Ovary (tissue), 9 donors: ENCODE measurements around the gene PRH1. TPM values are rescaled to one million over a fixed set of nuclear protein-coding genes. Genes with fewer than 3 reads are reported as not detected.

Source experiments
- DNase-seq, 5 donors: peaks; one replicate each; pipeline ENCODE4 v3.0.0-alpha.2; 2019 to 2020
- H3K27ac ChIP-seq, 2 donors: fragments of 200-600 bp; one replicate each; pipeline versions ENCODE4 v1.5.1 to v1.8.0; 2019 to 2022
- H3K27me3 ChIP-seq: fragments of 200-600 bp; one replicate; pipeline ENCODE4 v1.8.0; 2022
- H3K36me3 ChIP-seq: fragments of 200-600 bp; sonication (generic); one replicate; pipeline ENCODE4 v1.5.1; 2019
- H3K4me1 ChIP-seq: one replicate; pipeline ENCODE4 v1.8.1; 2013; ENCODE audit warnings: mild to moderate bottlenecking, moderate library complexity; ENCODE audit not compliant: insufficient read depth
- H3K4me3 ChIP-seq: fragments of 200-600 bp; sonication (generic); one replicate; pipeline ENCODE4 v1.5.1; 2017
- H3K9me3 ChIP-seq, 2 donors: fragments of 200-600 bp in 1 of 2; sonication (generic) in 1 of 2; one replicate each; pipeline versions ENCODE4 v1.5.1 to v1.8.1; 2013 to 2019; ENCODE audit warnings: mild to moderate bottlenecking in 1 of 2, moderate library complexity in 1 of 2
- CTCF ChIP-seq, 3 donors: fragments of 450-650 bp in 2 of 3; fragments of 200-600 bp in 1 of 3; IDR thresholded peaks; one replicate each; pipeline versions ENCODE4 v1.5.1 to v1.8.0; 2016 to 2022; ENCODE audit warnings: antibody characterized with exemption in 3 of 3, mild to moderate bottlenecking in 1 of 3
- EP300 ChIP-seq: sonication (generic); formaldehyde crosslinking; IDR thresholded peaks from one replicate; pipeline ENCODE4 v1.6.1; 2017; ENCODE audit warnings: antibody characterized with exemption
- POLR2A ChIP-seq: fragments of 450-650 bp; IDR thresholded peaks from one replicate; pipeline ENCODE4 v1.6.1; 2017; ENCODE audit warnings: antibody characterized with exemption, mild to moderate bottlenecking, moderate library complexity
- WGBS, 3 donors: extraction: QIAGEN DNeasy Blood & Tissue Kit in 1 of 3; methylation state at CpG; one replicate each; pipeline versions ENCODE4 v1.1.5 to v1.1.7; 2013 to 2017; 5-methylcytosine and 5-hydroxymethylcytosine counted together
- intact Hi-C, 4 donors: fragments of 100-400 bp; cut with DNase I; formaldehyde crosslinking; loops; one replicate each; pipeline versions ENCODE4 v1.11.0 to v1.15.1; 2022 to 2023
- polyA plus RNA-seq, 2 donors: library from polyadenylated mRNA; stranded (reverse); fragments of 200-250 nt in 1 of 2; fragments of 350-450 nt in 1 of 2; fragmentation: Illumina TruSeq in 1 of 2; extraction: RNeasy Lipid Tissue Mini Kit (QIAGEN cat#74804) in 1 of 2; gene quantifications; one replicate each; pipeline ENCODE4 v1.2.3, GENCODE V29; 2013 to 2014
- total RNA-seq, 7 donors: library from RNA; depleted of rRNA in 2 of 7; stranded (reverse); fragments of >200 nt in 2 of 7; fragmentation: NEBNext Ultra II Directional in 3 of 7; extraction: Animal tissue kit (Norgen Biotek cat#: 25700) in 3 of 7; gene quantifications; one replicate each; pipeline versions ENCODE4 v1.1.0 to v1.2.4, GENCODE V29; 2016 to 2023
- donor health status: DM: no; HTN: no; CAD: no; lungs with moderate emphysema.
- donor health status: DM: no; HTN: no; CAD: no.
- donor health status: Bipolar disorder and iron deficiency.
- donor health status: DM: yes; HTN: yes; CAD: no.
- donor health status: DM: no; HTN: no; CAD: no.
- donor health status: DM: yes; HTN: yes; CAD: no.

PRH1 gene
- total and polyA plus RNA-seq, 9 donors, result 2.2 to 48.5 (median 20.2) TPM

- WGBS, 3 donors, result 95 to 100% (median 98%) methylated on average over 1 of the region's 1 CpG
- H3K27me3 ChIP-seq, result no peaks in the 10 kb centered on the region
- H3K4me3 ChIP-seq, result no peak overlapping the region
- no peaks in the 10 kb centered on the region for H3K9me3 ChIP-seq
- intact Hi-C loops, result no loop called here
- no peaks in the 10 kb centered on the region for H3K4me1 ChIP-seq
- H3K27ac ChIP-seq, result no peak overlapping the region
- DNase-seq, result no peak
- TF ChIP-seq EP300 (no peak), POLR2A (no peak), CTCF (IDR thresholded peaks at IDR 0.05) (no peak)
- H3K36me3 ChIP-seq, result no peaks in the 10 kb centered on the region
These were observed 16.5 kb upstream of the PRH1 start for GRCh38 chr12:10900530-10900929.

- H3K36me3 ChIP-seq, result no peaks in the 10 kb centered on the region
- H3K4me1 ChIP-seq, result no peaks in the 10 kb centered on the region
- no peak for DNase-seq
- intact Hi-C loops, result no loop called here
- H3K27me3 ChIP-seq, result no peaks in the 10 kb centered on the region
- 95 to 97% (median 96%) methylated on average over 5 of the region's 5 CpGs for WGBS, 3 donors
- no peaks in the 10 kb centered on the region for H3K9me3 ChIP-seq
- H3K4me3 ChIP-seq, result no peak overlapping the region
- TF ChIP-seq EP300, result no peak
- H3K27ac ChIP-seq, result no peak overlapping the region
These were observed 12.8 kb upstream of the PRH1 start for GRCh38 chr12:10896854-10897253.

- TF ChIP-seq CTCF (IDR thresholded peaks at IDR 0.05), result no peak
- intact Hi-C loops, result no loop called here
- no peaks in the 10 kb centered on the region for H3K4me1 ChIP-seq
- H3K27ac ChIP-seq, result no peak overlapping the region
- no peaks in the 10 kb centered on the region for H3K9me3 ChIP-seq
- H3K36me3 ChIP-seq, result no peaks in the 10 kb centered on the region
- 95 to 99% (median 96%) methylated on average over 2 of the region's 2 CpGs for WGBS, 3 donors
- no peaks in the 10 kb centered on the region for H3K27me3 ChIP-seq
- no peak for DNase-seq
- H3K4me3 ChIP-seq, result no peak overlapping the region
These were observed 7.9 kb upstream of the PRH1 start for GRCh38 chr12:10891937-10892336.

- TF ChIP-seq POLR2A (no peak), EP300 (no peak), CTCF (IDR thresholded peaks at IDR 0.05) (no peak)
- DNase-seq, result no peak
- Histone ChIP-seq H3K9me3 (no peaks in the 10 kb centered on the region), H3K27ac (no peak overlapping the region), H3K4me1 (no peaks in the 10 kb centered on the region), H3K36me3 (no peaks in the 10 kb centered on the region), H3K27me3 (no peaks in the 10 kb centered on the region), H3K4me3 (no peak overlapping the region)
- intact Hi-C loops, result no loop called here
These were observed 5.2 kb upstream of the PRH1 start for GRCh38 chr12:10889226-10889625.

GRCh38 chr12:10873378-10873777 is 10.7 kb downstream of the PRH1 start:
- Histone ChIP-seq H3K4me1 (no peaks in the 10 kb centered on the region), H3K4me3 (no peak overlapping the region), H3K36me3 (no peaks in the 10 kb centered on the region), H3K27ac (no peak overlapping the region), H3K27me3 (no peaks in the 10 kb centered on the region), H3K9me3 (no peaks in the 10 kb centered on the region)
- WGBS, 3 donors, result 9 to 21% (median 16%) methylated on average over 2 of the region's 2 CpGs
- no peak for TF ChIP-seq CTCF (IDR thresholded peaks at IDR 0.05)
- intact Hi-C loops, result no loop called here
- DNase-seq, result no peak
